Islet of Langerhans (tissue), 1 donor: Measurements from ENCODE around the gene LRMDA.

ENCODE experiments used
- FAIRE-seq: peaks from one replicate; lab custom pipeline; 2011; peaks lifted over from hg19 to GRCh38; lab: Jason Lieb, UNC

The LRMDA gene

GRCh38 chr10:75425291-75426079 lies 5.9 kb upstream of the LRMDA start:
- no peak for FAIRE-seq

GRCh38 chr10:75426880-75427279 lies 4.5 kb upstream of the LRMDA start:
- no peak for FAIRE-seq

DNA sequence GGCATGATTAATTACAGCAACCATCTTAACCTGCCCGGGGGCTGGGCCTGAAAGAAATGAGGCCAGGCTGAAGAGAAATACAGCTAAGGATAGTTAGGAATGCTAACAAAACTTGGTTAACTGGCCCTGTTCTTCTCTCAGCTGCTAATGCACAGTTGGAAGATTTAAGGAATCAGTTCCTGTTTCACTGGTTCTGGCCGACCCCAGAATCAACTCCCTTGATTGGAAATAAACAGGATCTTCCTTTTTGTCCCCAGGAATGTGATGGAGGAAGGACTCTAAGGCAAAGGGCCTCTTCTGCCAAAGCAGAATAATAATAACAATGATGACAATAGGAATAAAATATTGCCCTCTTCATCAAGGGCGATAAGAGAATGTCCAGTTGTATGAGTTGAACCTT lies 3.5 kb upstream of the LRMDA start:
- no peak for FAIRE-seq

DNA sequence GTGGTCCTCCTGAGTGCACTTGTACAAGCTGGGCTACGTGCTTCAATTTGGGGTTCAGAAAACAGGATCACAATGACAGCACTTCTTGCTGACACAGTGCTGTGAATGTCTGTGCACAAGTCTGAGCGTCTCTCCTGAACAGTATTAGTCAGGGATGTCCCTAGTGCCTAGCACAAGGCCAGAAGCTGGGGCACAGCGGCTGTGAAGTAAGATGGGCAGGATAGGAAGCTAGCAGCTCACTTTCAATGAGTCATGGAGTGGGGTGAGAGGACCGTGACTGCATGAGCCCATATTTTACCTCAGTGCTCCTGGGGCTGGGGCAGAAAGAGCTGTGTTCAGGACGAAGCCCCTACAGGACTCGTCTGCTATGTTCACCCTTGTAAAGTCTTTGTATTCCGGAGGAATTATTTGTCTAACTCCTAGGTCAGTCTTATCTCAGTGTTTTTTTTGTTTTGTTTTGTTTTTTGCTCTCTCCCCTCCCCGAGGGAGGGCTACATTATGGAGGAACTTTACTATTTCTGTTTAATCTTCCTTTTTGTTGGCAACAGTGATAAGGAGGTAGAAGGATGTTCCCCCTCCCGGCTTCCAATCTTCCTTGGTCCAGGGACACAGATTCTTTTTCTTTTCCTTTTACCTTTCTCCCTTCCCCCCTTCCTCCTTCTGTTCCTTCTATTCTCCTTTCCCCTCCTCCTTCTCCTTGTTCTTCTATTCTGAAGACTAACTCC lies 2.8 kb upstream of the LRMDA start:
- FAIRE-seq, result no peak

DNA sequence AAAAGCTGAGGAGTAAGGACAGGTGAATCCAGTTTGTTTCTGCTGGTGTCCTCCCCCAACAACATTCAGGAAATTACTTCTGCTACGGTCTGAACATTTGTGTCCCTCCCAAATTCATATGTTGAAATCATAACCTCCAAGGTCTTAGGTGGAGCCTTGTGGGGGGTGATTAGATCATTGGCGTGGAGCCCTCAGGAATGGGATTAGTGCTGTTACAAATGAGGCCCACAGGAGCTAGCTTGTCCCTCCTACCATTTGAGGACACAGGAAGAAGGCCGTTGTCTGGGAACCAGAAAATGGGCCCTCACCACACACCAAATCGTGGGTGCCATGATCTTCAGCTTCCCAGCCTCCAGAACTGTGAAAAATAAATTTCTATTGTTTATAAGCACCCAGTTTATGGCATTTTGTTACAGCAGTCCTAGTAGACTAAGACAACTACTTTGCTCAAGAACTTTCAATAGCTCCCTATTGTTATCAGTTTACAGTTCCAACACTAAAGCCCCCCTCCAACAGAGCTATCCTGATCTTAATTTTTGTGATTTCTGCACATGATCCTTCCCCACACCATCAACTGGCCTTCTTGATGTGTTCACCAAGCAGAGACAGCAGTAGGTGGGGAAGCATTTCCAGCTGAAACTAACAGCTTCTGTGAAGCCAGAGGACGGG lies 2.1 kb upstream of the LRMDA start:
- no peak for FAIRE-seq

GRCh38 chr10:75430000-75430763 lies 1.2 kb upstream of the LRMDA start:
- no peak for FAIRE-seq

DNA sequence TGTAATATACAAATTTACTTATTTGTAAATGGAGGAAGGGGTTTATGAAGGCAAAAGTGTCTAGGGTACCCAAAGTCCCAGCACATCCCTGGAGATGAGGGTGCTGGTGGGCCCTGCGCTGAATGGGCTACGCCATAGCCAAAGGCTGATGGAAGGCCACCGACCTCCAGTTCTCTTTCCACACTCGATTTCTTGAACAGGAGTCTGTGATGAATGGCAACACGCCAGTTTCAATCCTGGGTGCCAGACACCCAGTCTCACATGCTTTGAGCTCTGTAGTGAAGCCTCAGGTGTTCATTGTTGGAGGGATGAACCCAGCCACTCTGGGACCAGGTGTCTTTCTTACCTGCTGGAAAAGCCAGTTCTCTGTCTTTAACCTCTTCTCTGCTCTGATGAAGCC lies 752 bp downstream of the LRMDA start:
- FAIRE-seq, result no peak

GRCh38 chr10:75432763-75433162 lies 1.3 kb downstream of the LRMDA start:
- no peak for FAIRE-seq

- FAIRE-seq, result no peak
Observed at GRCh38 chr10:75433216-75433615, 1.8 kb downstream of the LRMDA start.

- FAIRE-seq, result no peak
Observed at GRCh38 chr10:75434291-75434690, 2.9 kb downstream of the LRMDA start.

GRCh38 chr10:75435291-75435690 lies 3.9 kb downstream of the LRMDA start:
- no peak for FAIRE-seq

GRCh38 chr10:75436896-75437295 lies 5.5 kb downstream of the LRMDA start:
- FAIRE-seq, result no peak

GRCh38 chr10:75437693-75438092 lies 6.3 kb downstream of the LRMDA start:
- no peak for FAIRE-seq

GRCh38 chr10:75438275-75438674 lies 6.9 kb downstream of the LRMDA start:
- FAIRE-seq, result no peak

- FAIRE-seq, result no peak
Observed at GRCh38 chr10:75439811-75440210, 8.4 kb downstream of the LRMDA start.

DNA sequence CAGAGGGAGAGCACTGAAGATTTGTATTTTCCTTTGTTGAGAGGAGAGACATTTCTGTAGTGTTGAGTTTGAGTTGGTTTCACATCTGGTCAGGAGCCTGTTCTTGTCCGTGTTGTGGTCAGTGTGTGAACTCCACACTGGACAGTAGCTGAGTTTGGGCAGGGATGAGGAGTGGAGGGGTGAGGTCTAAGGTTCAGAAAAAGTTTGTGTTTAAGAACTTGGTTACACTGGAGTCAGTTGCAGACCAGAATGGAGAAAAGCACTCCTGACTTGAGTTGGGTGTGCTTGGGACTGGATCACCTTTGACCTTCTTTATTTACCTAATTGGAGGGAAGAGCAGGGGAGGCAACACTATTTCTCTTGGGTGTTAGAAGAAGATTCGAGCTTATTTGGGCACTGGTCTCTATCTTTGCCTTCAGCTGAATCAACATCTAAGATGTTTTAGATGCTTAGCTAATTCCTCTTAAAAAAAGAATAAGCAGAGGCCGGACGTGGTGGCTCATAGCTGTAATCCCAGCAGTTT lies 8.9 kb downstream of the LRMDA start:
- no peak for FAIRE-seq

GRCh38 chr10:75441196-75441595 lies 9.8 kb downstream of the LRMDA start:
- no peak for FAIRE-seq

DNA sequence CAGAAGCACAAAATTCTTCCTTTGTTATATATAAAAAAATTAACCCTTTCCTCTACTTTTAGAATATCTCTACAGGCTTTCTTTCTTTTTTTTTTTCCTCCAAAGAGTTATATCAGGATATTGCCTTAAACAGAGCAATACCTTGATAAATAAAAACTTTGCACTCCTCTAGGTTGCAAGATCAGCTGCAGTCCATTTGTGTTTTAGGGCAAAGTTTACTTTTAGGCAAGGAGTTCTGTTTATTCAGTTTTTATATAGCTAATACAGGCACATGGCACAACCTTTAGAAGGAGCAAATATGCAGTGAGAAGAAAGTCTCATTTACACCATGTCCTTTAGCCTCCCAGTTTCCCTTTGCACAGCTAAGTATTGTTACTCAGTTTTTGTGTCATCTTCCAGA lies 10.3 kb downstream of the LRMDA start:
- no peak for FAIRE-seq

GRCh38 chr10:75443362-75443761 lies 11.9 kb downstream of the LRMDA start:
- no peak for FAIRE-seq

DNA sequence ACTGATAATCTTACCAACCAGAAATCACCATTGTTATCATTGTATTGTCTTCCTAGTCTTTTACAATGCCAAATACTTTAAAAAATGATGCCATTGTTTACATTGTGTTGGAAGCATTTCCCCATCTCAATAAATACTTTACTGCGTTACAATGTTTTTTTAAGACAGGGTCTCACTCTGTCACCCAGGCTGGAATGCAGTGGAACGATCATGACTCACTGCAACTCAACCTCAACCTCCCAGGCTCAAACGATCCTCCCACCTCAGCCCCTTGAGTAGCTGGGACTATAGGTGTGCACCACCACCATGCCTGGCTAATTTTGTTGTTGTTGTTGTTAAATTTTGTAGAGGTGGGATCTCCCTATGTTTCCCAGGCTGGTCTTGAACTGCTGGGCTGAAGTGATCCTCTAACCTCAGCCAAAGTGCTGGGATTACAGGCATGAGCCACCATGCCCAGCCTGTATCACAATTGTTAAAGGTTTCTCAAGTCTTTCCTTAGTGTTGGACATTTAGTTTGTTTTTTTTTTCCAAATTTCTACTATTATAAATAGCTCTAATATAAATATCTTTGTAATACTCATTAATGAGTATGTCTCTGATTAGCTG lies 13.5 kb downstream of the LRMDA start:
- no peak for FAIRE-seq

DNA sequence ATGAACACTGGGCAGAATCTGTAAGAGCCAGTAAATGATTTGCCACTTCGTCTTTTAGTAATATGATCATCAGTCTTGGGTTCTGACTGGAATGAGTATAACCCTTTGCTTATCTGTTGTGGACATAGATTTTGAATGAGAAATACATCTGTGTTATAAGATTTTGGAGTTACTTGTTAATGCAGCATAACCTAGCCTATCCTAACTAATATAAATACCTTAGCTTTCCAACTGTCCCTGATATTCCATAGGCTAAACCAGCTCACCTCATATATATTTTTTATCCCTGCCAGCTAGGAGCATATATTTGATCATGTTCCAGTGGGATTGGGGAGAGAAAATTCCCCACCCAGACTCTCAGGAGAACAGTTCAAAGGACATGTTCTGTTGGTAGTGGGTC lies 15.1 kb downstream of the LRMDA start:
- FAIRE-seq, result no peak

DNA sequence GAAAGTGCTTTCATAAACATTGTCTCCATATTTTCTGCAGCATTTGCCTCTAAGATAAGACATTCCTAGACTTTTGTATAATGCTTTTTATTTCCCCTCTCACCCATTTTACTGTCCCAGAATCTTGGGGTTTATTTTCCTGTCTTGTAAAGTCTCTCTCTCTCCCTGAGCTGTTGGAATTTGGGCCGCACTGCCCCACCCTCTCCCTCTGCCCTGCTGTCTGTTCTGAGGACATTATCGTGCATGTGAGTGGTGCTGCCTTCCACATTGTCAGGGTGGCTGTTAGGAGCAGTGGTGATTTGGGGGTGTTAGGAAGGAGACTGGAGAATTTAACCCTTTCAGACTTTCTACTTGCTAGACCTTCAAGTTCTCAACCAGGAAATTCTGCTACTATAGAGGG lies 16.7 kb downstream of the LRMDA start:
- no peak for FAIRE-seq
